ENCODE results near the gene FHIP2A.

FHIP2A gene

DNA sequence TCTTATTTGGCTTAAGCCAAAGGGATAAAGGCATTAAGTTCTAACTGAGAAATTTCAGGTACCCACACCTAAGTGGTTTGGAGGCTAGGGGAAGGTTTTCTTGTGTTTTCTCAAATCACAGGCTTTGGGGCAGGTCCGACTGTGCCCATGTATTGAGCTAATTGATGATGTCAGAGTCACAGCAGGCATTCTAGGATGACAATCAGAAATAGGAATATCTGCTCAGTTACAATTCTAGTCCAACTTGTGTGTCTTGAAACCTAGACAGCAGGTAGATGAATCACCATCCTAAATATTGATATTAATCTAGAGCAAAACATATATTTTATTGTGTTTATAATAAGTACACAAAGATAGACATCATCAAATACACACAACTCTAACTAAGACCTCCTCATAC lies 2.3 kb upstream of the FHIP2A start:
- no peak for DNase-seq (ENCODE audit: extremely low read depth, low read depth)

DNA sequence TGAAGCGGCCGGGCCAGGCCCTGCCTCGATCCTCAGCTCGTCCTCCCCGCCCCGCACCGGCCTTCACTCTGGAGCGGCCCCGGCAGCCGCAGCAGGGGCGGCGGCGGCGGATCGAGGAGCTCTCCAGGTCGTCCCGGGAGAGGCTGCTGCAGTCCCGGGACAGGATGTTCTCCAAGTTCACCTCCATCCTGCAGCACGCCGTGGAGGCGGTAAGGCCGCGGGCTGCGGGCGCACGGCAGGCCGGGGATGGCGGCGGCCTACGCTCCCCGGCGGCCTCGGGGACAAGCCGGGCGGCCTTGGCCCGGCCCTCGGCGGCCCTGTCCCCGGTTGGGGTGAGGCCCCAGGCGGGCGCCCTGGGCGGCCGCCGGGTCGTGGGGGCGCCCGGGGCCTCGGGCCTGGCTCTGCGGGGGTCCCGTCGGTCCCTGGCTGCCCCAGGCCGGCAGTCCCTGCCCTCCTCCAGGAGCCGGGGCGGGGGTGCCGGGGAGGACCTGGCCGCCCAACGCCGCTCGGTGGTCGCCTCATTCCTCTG lies 399 bp downstream of the FHIP2A start:
- DNase-seq (ENCODE audit: extremely low read depth, low read depth), result no peak
- TF ChIP-seq, protein P1, sequence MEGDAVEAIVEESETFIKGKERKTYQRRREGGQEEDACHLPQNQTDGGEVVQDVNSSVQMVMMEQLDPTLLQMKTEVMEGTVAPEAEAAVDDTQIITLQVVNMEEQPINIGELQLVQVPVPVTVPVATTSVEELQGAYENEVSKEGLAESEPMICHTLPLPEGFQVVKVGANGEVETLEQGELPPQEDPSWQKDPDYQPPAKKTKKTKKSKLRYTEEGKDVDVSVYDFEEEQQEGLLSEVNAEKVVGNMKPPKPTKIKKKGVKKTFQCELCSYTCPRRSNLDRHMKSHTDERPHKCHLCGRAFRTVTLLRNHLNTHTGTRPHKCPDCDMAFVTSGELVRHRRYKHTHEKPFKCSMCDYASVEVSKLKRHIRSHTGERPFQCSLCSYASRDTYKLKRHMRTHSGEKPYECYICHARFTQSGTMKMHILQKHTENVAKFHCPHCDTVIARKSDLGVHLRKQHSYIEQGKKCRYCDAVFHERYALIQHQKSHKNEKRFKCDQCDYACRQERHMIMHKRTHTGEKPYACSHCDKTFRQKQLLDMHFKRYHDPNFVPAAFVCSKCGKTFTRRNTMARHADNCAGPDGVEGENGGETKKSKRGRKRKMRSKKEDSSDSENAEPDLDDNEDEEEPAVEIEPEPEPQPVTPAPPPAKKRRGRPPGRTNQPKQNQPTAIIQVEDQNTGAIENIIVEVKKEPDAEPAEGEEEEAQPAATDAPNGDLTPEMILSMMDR (IDR thresholded peaks at IDR 0.05; ENCODE audit: low read depth, low read length), result no peak

More for the DNA sequence above, 2.3 kb upstream of the FHIP2A start:
- TF ChIP-seq, protein P1 (IDR thresholded peaks at IDR 0.05; ENCODE audit: low read depth, low read length), result no peak

DNA sequence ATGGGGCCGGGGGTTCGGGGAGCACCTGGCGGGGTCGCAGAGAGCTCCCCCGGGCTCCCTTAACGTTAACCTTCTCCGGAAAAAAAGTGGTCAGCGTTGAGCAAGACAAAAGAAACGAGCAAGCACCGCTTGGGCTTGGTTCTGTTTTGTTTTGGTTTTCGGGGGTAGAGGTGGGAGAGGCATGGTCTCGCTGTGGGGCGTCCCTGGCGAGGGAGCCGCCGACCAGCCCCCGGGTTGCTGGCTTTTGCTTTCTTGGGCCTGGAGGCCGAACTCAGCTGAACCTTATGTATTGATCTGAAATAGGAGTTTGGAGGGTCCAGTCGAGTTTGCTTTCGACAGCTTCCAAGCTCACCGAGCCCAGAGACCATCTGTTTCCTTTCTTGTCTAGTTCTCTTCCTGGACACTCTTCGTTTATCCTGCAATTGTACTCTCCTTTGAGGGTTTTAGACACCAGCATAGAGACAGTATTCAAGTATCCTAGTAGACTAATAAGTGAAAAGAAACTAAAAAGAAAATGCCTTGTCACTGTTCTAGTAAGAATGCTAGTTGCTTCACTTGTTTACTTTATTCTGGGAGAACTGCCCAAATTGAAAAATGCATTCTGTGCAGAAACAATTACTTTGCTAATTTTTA lies 980 bp downstream of the FHIP2A start:
- TF ChIP-seq, protein P1 (IDR thresholded peaks at IDR 0.05; ENCODE audit: low read depth, low read length), result no peak
- peak; percentile 54 for DNase-seq (ENCODE audit: extremely low read depth, low read depth)

DNA sequence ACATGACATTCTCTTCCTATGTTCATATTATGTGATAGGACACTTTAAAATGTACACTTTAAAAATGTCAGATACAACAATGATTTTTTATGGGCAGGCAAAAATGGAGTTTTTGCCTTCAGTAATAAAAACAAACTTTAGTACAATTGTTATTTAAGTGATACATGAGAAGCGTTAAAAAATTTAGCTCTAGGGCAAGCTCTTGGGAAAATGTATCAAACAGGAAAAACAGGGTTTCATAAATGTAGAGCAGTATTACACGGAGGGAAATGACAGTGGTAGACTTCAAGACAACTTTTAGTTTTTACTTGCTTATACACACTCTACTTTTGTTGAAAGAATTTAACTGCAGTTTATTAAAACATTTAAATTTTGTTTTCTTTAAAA lies 1.5 kb downstream of the FHIP2A start:
- TF ChIP-seq, protein P1 (IDR thresholded peaks at IDR 0.05; ENCODE audit: low read depth, low read length), result no peak
- no peak for DNase-seq (ENCODE audit: extremely low read depth, low read depth)

DNA sequence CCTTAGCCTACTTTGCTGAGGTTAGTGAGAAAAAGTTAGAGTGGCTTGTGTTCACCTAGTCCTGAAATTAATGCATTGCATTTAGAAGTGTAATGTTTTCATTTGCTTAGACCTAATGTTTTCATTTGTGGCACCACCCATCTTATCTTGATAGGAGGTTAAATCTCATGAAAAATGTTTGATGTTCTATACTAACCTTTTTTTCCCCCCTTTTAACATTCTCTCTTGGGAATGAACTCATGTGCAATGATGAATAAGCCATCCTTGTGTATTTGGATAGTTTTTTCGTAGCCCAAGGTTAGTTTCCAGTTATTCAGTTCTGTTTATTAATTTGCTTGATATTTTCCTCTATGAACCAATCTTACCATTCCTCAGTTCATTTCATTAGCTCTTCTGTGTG lies 2.8 kb downstream of the FHIP2A start:
- TF ChIP-seq, protein P1 (IDR thresholded peaks at IDR 0.05; ENCODE audit: low read depth, low read length), result no peak

DNA sequence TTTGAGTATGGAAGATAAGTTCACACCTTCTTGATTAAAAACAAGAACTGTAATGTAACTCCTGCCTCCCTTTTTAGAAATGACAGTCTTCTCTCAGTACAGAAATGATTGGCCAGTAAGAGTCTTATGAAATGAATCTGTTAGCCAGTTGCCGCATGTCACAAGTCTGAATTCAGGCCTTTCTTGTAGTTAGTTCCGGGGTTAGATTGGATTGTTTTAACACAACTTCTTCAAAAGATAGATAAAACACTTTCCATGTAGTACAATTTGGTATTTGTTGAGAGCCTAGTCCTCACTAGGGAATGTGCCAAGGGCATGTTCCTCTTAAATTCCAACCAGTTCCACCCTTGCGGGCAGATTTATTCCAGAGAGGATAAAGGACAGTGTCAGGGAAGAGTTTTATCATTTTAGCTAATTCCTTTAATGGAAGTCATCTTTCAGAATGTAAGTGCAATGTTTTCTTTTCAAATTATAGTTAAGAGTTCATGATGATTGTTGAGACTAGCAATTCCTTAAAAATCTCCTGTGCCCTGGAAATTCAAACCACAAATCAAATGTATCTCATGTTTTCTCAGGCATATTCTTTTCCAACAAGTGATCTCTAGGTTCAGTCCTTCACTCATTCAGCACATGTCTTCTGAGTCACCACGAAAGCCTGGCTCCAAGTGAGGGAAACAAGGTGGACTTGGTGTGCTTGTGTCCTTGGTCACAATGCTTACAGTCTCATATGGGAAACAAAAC lies 4.1 kb downstream of the FHIP2A start:
- peak; percentile 67 for DNase-seq (ENCODE audit: extremely low read depth, low read depth)
- TF ChIP-seq, protein P1 (IDR thresholded peaks at IDR 0.05; ENCODE audit: low read depth, low read length), result no peak

More for the DNA sequence above, 2.8 kb downstream of the FHIP2A start:
- no peak for DNase-seq (ENCODE audit: extremely low read depth, low read depth)
